Measurements from ENCODE around the gene SPOCK1. TPM values are rescaled to one million over a fixed set of nuclear protein-coding genes. Genes with fewer than 3 reads are reported as not detected.

The SPOCK1 gene
- total and polyA plus RNA-seq, 7 donors: 4.2 to 52.7 (median 16.0) TPM

- intact Hi-C loops (cut with DNase I): no loop called here
- Histone ChIP-seq H3K9me3 (no peaks in the 10 kb centered on the region), H3K4me1 (no peaks in the 10 kb centered on the region), H3K27me3 (ENCODE audit: insufficient read depth in 3 of 3, low read length in 2 of 3) (peaks cover 0 to 2% (median 0%) of the 10 kb centered on the region in 3 donors), H3K36me3 (ENCODE audit: insufficient read depth in 1 of 2, low read depth in 1 of 2) (no peaks in the 10 kb centered on the region), H3K27ac (no peak overlapping the region), H3K4me3 (no peak overlapping the region)
- no peak for TF ChIP-seq CTCF (IDR thresholded peaks at IDR 0.05)
- WGBS, 3 donors: 77 to 82% (median 80%) methylated on average over 4 of the region's 4 CpGs
- no peak for ATAC-seq
- DNase-seq: no peak
Observed at GRCh38 chr5:137356127-137356526, 143.0 kb downstream of the SPOCK1 start.

GRCh38 chr5:137355708-137356107, 143.4 kb downstream of the SPOCK1 start:
- H3K4me3 ChIP-seq: no peak overlapping the region
- H3K36me3 ChIP-seq (ENCODE audit: insufficient read depth in 1 of 2, low read depth in 1 of 2): no peaks in the 10 kb centered on the region
- no peaks in the 10 kb centered on the region for H3K9me3 ChIP-seq
- no peak for ATAC-seq
- 78 to 86% (median 85%) methylated on average over 4 of the region's 4 CpGs for WGBS, 3 donors
- TF ChIP-seq CTCF (IDR thresholded peaks at IDR 0.05): no peak
- peaks cover 0 to 2% (median 0%) of the 10 kb centered on the region in 3 donors for H3K27me3 ChIP-seq (ENCODE audit: insufficient read depth in 3 of 3, low read length in 2 of 3)
- H3K27ac ChIP-seq: no peak overlapping the region
- intact Hi-C loops (cut with DNase I): no loop called here
- no peaks in the 10 kb centered on the region for H3K4me1 ChIP-seq
- DNase-seq: no peak

- Histone ChIP-seq H3K4me1 (no peaks in the 10 kb centered on the region), H3K4me3 (no peak overlapping the region), H3K9me3 (no peaks in the 10 kb centered on the region), H3K27me3 (ENCODE audit: insufficient read depth in 3 of 3, low read length in 2 of 3) (peaks cover 0 to 2% (median 0%) of the 10 kb centered on the region in 3 donors), H3K36me3 (ENCODE audit: insufficient read depth in 1 of 2, low read depth in 1 of 2) (no peaks in the 10 kb centered on the region), H3K27ac (no peak overlapping the region)
- no peak for ATAC-seq
- 88 to 93% (median 91%) methylated on average over 5 of the region's 5 CpGs for WGBS, 3 donors
- no peak for TF ChIP-seq CTCF (IDR thresholded peaks at IDR 0.05)
- intact Hi-C loops (cut with DNase I): no loop called here
- no peak for DNase-seq
Observed at GRCh38 chr5:137352095-137352494, 147.0 kb downstream of the SPOCK1 start.

- no peak overlapping the region for H3K27ac ChIP-seq
- no peak for TF ChIP-seq CTCF (IDR thresholded peaks at IDR 0.05)
- peaks cover 0 to 2% (median 0%) of the 10 kb centered on the region in 3 donors for H3K27me3 ChIP-seq (ENCODE audit: insufficient read depth in 3 of 3, low read length in 2 of 3)
- no peak overlapping the region for H3K4me3 ChIP-seq
- H3K9me3 ChIP-seq: no peaks in the 10 kb centered on the region
- no peak for ATAC-seq
- DNase-seq: no peak
- no peaks in the 10 kb centered on the region for H3K36me3 ChIP-seq (ENCODE audit: insufficient read depth in 1 of 2, low read depth in 1 of 2)
- H3K4me1 ChIP-seq: no peaks in the 10 kb centered on the region
- intact Hi-C loops (cut with DNase I): no loop called here
- 76 to 91% (median 90%) methylated on average over 6 of the region's 6 CpGs for WGBS, 3 donors
Observed at GRCh38 chr5:137350791-137351190, 148.3 kb downstream of the SPOCK1 start.

DNA sequence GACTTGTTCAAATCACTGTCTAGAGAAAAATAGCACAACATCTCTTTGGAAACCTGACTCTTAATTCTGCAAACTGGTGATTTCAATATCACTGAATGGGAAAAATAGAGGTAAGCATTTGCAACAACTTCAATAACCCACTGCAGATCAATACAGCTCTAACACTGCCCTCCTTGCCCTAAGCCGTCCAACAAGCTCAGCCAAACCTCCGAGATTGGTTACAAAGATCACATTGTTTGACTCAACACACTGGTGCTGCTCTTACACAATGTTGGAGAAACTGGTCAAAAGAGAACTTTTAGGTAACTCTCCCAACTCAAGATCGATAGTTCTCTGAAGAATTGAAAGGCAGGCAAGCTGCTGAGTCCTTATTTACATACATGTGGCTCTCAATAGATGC, 150.4 kb downstream of the SPOCK1 start:
- Histone ChIP-seq H3K36me3 (ENCODE audit: insufficient read depth in 1 of 2, low read depth in 1 of 2) (no peaks in the 10 kb centered on the region), H3K27ac (no peak overlapping the region), H3K4me1 (no peaks in the 10 kb centered on the region), H3K9me3 (no peaks in the 10 kb centered on the region), H3K27me3 (ENCODE audit: insufficient read depth in 3 of 3, low read length in 2 of 3) (no peaks in the 10 kb centered on the region), H3K4me3 (no peak overlapping the region)
- intact Hi-C loops (cut with DNase I): no loop called here
- 80 to 86% (median 83%) methylated on average over 3 of the region's 3 CpGs for WGBS, 3 donors
- no peak for TF ChIP-seq CTCF (IDR thresholded peaks at IDR 0.05)
- no peak for DNase-seq
- no peak for ATAC-seq
